IPS-NIHi7 (cell line): ENCODE measurements around the gene TRANK1.
"Not testable (repeated sequence)": the region's sequence is repeated elsewhere in the genome, so short reads cannot be mapped to it uniquely, and the experiment has no call there.

ENCODE experiments used
- DNase-seq: peaks from one replicate; pipeline ENCODE4 v3.0.0; 2012; ENCODE audit warnings: mixed read lengths; ENCODE audit errors: extremely low spot score

Gene TRANK1

DNA sequence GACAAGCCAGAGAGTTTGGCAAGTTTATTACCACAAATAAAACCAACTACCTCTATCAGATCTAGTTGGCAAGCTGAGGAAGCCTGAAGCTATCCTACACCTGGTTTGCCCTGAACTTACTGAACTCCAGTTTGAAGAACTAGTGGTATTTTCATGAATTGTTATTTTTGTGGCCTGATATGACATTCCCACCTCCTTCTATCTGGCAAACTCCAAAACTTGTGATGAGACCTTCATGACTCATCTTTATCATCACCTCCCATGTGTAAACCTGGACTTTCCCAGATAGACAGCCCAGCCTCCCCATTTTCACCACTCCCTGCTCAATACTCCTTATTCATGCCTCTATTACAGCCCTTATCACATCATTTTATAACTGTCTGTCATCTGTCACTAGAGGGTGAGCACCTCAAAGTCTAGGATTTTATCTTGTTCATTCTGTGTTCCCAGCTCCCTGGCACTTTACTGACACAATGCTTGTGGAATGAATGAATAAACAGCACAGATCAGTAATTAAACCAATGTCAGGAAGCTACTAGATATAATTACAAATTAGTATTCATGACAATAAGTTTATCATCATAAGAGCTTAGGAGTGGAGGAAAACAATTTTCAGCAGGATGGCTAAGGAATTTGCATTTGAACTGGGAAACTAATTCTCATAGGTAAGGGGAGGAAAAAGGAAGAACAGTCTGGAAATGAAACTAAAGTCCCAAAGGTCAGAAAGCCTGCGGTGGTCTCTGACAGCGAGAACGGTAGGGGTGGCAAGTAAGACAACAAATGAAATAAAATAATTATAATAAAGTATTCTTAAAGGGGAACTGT, 13.2 kb upstream of the TRANK1 start:
- DNase-seq = no peak

DNA sequence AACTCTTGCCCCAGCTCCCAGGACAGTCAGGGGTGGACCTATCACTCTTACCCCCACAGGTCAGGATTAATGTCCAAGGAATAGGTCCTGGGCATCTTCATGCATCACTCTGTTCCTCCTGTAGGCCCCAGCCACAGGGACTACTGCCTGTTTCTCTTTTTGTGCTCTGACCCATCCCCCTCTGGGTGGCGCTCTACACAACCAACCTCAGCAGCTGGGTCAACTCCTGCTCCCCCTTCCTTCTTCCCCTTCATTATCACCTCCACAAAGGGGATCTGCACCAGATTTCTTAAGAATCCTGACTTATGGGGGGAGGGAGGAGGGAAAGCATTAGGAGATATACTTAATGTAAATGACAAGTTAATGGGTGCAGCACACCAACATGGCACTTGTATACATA, 12.2 kb upstream of the TRANK1 start:
- DNase-seq = no peak

DNA sequence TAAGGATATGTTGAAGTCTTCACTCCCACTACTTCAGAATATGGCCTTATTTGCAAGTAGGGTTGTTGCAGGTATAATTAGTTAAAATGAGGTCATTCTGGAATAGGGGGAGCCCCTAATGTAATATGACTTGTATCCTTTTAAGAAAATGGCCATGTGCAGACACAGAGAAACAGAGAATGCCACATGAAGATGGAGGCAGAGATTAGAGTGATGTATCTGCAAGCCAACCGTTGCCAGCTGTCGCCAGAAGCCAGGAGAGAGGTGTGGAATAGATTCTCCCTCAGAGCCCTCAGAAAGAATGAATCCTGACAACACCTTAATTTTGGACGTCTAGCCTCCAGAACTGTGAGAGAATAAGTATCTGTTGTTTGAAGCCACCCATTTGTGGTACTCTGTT, 11.3 kb upstream of the TRANK1 start:
- no peak for DNase-seq

DNA sequence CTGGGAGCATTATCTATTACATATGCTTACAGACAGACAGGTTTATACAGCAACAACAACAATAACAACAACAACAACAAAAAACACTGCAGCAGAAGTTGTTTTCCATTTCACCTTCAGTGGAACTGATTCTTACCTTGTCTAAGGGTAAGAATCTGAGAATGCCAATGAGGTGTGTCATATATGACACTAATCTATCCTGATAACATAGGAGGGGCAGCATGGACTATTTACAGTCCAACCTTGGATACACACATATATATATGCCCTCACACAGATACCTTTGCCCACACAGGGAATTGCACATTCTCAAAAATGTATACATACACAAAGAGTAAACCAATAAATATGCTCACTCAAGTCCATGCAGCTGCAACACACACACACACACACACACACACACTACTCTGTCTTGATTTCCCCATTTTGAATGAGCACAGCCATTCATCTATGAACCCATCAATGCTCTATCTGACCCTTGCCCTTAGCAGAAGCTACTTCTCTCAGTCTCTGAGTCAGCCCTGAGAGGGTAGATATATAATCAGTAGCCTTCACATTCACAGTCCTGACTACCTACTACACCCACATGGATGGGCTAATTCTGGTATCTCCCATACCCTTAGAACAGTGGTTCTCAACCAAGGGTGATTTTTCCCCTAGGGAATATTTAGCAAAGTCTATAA, 9.7 kb upstream of the TRANK1 start:
- DNase-seq = no peak

DNA sequence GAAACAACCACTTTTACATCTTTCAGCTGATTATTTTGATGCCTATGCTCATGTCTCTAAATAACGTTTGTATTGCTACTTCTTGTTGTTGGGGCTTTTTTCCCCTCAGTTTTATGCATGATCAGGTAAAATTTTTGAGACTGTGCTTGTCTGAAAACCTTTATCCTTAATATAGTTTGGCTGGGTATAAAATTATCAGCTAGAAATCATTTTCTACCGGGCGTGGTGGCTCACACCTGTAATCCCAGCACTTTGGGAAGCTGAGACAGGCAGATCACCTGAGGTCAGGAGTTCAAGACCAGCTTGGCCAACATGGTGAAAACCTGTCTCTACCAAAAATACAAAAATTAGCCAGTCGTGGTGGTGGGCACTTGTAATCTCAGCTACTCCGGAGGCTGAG, 3.0 kb upstream of the TRANK1 start:
- not testable (repeated sequence) for DNase-seq

DNA sequence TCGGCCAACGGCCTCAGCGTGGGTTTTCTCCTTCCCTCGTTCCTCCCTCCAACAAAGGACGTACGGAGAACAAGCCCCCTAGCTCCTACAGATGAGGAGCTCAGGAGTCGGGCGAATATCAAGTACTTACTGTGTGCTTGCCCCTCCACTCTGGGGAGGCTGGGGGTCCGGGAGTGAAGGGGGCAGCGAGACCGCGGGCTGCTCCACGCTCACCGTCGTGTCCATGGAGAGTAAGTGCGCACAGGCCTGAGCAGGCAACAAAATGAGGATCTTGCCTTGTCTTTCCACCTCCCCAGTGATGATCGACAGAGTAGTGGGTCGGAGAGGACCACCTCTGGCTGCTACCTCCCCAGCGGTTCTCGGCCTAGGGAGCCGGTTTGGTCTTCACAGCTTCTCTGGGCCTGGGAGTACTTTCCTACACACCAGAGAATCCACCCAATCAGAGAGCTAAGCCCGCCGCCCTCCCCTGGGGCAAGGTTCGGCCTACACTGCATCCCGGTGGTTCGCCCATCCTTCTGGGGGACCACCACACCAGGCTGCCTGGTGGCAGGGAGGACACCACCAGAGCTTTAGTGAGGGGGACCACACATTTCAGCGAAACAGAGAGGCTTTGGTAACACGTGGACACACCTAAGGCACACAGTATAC, 603 bp upstream of the TRANK1 start:
- no peak for DNase-seq

DNA sequence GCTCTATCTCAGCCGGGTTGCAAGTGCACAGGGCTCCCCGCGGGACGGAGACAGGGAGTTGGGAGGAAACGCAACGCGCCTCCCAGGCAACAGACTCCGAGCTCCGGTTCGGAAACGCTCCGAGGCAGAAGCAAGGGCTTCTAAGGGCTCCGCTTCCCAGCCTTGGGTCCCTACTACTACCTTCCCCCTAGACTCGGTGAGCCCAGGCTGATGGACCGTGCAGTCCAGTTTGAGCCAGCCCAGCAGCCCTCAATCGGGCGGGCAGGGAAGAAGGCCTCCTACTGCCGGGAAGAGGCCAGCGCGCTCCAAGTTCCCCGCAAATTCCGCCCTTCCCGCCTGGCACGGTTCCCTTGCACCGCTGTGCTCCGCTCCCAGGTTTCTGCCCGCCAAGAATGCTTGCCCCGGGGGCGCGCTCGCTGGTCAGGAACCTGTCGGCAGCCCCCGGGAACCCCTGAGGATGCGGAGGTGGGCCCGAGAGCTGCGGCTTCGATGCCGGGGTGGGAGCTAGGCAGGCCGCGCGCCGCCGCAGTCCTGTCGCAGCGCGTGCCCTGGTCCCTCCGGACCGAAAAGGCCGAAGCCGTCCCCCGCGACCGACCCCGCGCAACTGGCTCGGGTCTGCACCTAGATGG, 728 bp downstream of the TRANK1 start:
- peak; percentile 72 for DNase-seq

DNA sequence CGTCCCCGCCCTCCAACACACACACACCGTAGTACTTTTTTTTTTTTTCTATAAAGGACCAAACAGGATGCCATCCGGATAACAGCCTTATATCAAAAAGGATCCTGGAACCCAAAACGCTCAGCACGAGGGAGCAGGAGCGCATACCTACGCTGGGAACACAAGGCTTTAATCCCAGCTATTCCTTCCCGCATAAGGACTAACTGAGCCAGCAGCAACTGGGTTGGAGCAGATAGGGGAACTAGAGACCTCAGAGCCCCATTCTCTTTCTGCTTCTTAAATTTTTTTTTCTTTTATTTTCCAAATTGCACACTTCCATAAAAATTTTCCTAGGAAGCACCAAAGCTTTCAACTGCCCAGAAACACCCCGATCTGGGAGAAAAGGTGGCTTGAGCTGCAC, 1.3 kb downstream of the TRANK1 start:
- DNase-seq = no peak

DNA sequence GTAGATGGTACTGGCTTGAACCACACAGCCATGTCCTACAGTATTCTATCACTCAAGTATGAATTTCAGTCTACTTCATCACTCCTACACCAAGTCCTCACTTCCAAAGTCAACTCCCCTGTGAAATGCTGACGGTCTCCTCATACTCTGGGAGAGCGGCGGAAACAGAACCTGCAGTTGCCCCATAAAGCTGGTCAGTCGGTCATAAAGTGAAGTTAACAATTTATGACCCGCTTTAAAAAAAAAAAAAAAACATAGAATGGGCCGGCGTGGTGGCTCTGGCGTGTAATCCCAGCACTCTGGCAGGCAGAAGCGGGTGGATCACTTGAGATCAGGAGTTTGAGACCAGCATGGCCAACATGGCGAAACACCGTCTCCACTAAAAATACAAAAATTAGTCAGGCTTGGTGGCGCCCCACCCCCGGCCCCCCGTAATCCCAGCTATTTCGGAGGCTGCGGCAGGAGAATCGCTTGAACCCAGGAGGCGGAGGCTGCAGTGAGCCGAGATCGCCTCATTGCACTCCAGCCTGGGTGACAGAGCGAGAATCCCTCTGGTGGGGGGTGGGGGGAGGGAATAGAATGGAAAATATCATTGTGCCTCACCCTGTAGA, 2.1 kb downstream of the TRANK1 start:
- DNase-seq = no peak

DNA sequence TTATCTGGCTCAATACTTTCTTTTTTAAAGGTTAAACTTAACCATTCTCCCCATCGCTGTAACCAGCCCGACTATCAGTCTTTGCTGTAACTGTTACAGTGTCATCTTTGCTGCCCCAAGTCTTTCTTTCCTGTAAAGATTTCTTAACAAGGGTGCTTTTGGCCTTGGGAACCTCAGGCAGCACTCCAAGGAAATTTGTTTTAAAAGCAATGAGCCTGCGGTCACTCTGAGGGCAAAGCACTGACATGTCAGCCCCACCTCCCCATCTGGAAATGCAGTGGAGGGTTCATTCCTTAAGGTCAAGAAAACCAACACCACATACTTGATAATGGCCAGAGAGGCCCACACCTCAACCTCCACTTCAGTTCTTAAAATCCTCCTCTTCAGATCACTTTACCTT, 3.2 kb downstream of the TRANK1 start:
- DNase-seq = no peak

DNA sequence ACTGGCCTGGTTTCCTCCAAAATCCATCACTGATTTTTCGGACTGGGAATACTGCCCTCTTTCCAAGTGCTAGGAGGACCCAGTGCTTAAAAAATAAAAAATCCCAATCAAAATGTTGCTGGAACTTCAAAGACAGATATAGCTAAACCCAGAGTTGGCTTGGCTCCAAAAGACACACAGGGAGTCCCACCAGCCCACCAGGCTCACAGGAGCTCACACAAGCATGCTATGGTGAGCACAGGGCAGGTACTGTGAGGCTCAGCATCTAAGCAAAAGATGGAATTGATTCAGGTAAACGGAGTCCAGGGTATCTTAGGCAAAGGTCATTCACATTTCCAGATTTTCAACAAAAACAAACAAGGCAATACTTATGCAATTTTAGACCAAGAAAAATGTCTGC, 3.7 kb downstream of the TRANK1 start:
- no peak for DNase-seq

DNA sequence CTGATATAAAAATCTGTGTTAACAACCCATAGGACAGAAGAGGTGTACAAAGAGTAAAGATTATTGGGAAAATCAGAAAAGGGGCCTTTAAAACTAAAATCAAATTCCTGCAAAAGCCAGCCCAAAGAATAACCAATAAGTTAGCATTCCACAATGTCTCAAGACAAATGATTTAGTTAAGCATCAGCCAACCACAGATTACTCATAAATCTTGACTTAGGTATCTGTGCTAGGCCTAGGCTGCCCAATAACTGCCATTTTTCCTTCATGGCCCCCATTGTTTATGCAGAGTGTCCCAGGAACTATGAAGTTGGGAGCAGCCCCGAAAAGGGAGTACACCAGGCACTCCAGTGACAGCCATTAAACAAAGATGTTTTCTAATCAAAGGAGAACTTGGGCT, 7.4 kb downstream of the TRANK1 start:
- DNase-seq = no peak

DNA sequence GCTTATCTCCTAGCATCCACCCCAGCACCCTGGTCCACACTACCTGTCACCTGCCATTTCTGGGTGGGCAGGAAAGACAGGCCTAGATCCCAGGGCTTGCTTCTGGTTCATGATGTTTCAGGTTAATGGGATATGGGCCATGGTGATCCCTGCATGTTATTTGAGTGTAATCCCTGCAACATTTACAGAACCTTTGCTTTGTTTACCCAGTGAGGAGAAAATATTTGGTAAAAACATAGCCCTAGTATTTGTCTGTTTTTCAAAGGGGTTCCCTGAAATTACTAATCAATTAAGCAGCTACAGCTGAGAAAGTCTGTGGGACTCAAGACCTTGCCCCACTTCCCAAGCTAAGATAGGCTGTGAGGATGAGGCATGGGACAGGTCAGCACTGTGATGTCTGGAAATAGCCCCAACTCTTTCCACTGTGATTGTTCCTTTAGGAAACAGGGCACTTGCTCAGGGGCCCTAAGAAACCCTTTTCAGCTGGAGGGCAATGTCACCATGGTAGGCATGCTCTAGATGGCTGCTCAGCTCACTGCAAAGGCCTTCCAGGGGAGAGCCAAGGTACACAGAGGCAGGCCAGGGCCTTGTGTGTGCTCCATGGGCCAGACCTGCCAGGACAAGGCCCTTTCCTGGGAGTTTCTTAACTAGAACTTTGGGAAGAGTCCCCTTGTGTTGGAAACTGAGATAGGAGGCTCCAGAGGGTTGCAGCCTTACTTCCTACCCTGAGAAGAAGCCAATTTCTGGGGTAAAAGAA, 11.1 kb downstream of the TRANK1 start:
- DNase-seq = no peak

DNA sequence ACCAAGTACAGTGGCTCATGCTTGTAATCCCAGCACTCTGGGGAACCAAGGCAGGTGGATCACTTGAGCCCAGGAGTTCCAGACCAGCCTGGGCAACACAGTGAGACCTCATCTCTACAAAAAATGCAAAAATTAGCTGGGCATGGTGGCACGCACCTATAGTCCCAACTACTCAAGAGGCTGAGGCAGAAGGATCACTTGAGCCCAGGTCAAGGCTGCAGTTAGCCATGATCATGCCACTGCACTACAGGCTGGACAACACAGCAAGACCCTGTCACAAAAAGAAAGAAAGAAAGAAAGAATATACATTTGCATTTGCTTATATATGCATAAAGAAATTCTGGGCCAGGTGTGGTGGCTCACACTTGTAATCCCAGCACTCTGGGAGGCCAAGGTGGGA, 13.4 kb downstream of the TRANK1 start:
- DNase-seq = not testable (repeated sequence)

DNA sequence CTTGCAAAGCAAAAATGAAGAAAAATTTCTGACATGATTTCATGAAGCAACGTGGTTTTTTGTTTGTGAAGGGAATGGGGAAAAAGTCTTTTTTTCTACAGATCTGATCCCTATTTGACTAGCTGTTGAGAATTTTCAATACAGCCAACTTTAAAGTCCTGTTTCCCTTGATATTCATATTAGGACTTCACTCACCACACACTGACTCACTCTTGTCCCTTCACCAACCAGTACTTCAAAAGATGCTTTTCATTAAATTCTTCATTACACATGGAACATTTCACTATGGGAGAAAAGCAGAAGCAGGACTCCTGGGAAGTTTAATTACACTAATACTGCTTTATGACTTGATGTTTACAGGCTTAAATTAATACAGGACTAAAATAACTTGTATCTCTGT, 16.6 kb downstream of the TRANK1 start:
- no peak for DNase-seq

DNA sequence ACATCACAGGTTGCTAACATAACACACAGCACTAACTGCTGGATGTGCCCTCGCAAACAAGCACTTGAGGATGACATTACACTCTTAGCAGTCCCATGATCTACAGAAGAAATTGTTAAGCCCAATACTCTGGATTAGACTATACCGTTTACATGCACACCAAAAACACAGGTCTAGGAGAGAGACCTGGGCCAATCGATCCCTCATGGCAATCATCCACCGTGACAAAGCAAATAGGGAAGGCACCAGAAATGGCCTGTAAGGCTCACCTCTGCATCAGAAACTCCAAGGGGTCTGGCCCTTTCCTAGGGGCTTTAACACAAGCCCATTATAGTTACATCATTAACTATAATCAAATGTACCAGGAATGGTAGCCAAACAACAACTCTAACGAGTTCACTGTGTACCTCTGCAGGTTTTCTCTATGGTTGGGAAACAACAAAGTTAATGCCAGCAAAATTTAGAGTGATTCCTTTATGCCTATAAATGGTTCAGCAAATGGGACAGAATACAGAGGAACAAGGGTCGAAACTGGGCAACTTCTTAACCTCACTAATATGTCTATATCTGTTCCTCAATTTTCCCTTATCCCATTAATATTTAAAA, 18.5 kb downstream of the TRANK1 start:
- DNase-seq = no peak

DNA sequence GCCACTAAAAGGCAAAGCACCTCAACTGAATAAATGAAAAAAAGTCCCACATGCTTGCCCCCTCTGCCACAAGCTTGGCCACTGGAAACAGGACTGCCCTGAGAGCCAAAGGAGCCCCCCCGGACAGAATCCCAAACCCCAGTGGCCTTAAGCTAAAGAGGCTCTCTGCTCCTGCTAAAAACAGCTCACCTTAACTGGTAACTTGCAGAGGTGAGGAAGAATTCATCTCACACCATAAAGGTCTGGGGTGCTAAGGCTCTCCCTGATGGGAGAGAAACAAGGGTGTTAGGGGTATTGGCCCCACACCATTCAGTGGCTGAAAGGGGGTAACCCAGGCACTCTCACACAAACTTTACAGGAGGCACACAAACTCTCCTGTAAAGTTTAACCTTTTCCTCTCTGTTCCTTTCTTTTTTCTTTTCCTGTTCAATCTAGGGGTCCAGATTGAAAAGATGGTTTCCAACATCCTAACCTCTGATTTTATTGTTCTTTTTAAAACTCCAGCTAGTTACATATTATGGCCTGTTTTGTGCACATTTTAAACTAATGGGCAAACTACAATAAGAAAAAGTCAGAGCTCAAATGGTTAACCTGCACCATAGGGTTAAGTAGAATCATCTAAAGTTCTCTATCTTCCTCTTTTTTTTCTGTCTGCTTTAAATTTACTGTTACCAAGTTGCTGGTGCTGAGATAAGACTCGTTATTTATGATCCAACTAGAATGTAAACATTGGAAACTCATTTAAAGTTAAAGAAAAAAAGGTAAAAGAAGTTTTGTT, 19.9 kb downstream of the TRANK1 start:
- DNase-seq = no peak

DNA sequence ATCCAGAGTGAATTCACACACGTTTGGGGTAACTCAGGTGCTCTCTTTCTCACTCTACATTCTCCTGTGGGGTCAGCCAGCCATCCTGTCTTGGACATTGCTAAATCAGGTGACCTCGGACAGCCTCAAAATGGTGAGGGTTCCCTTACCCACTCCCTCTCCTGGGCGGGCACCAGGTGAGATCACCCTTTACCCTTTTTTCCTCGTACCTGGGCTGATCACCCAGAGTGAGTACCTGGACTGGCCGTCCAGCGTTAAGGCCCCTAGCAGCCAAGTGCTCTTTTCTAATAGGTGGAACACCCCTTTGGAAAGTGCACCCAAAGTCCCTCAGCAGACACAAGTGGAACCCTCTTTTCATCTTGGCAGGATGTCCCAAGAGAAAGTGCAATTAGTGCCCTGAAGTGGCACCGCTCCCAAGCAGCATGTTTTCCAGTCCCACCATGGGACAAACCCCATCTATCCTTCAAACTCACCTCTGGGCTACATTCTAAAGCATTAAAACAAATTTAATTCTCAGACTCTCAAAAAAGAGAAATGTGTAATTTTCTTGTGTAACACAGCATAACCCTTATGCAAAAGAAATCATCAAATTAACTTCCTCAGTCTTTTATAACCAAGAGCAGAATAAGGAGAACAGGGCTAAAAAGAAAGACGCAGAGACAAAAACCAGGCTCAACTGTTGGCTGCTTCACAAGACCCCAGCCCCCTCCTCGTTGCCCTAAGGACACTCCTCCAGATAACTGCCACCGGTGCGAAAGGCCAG, 20.7 kb downstream of the TRANK1 start:
- peak; percentile 20 for DNase-seq

DNA sequence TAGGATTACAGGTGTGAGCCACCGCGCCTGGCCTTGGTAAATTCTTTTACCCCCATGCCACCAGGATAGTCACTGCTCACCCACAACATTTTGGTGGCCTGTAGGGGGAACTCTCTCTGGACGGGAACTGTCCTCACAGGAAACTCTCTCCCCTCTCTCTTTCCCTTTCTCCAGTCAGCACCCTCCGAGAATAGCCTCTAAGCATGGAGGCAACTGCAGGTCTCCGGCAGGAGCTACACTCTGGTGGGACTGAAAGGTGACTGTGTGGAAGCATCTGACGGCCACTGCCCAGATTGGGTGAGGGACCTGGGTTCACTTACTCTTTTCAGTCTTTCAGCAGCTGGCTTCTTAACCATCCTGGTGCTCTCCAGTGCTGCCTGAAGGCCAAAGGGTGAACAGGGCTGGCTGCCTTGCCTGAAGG, 21.3 kb downstream of the TRANK1 start:
- DNase-seq = peak; percentile 21
